ENCODE data around the gene FAM107A. TPM values are rescaled to one million over a fixed set of nuclear protein-coding genes. Genes with fewer than 3 reads are reported as not detected.

FAM107A gene
- total and polyA plus RNA-seq, 9 of the 15 experiments (the other 6 are each of a cell fraction or from before 2014, with no cell fraction given): 0.07 TPM; not detected in 8

- Histone ChIP-seq H3K27ac (ENCODE audit: extremely low read depth, low read depth, low read length) (no peak overlapping the region), H3K27me3 (ENCODE audit: control insufficient read depth in 2 of 2, insufficient read depth in 2 of 2, low read length in 2 of 2) (peaks cover 2 to 43% of the 10 kb centered on the region in 2 experiments; a peak in 3 of 5 replicates), H3K4me2 (ENCODE audit: insufficient read depth, low read length) (no peak overlapping the region), H3K9me1 (ENCODE audit: control insufficient read depth, insufficient read depth, low read length) (no peaks in the 10 kb centered on the region), H2AFZ (ENCODE audit: low read depth, low read length) (no peak overlapping the region), H4K20me1 (replicated peaks; ENCODE audit: control insufficient read depth, insufficient read depth, low read length) (no peaks in the 10 kb centered on the region), H3K9ac (ENCODE audit: insufficient read depth in 1 of 2, low read depth in 2 of 2, low read length in 2 of 2) (no peak overlapping the region), H3K4me1 (replicated peaks in 1 of 2; ENCODE audit: control insufficient read depth in 2 of 2, insufficient read depth in 2 of 2, low read length in 2 of 2) (no peaks in the 10 kb centered on the region), H3K4me3 (no peak overlapping the region), H3K9me3 (replicated peaks; ENCODE audit: control insufficient read depth, insufficient read depth, low read depth, low read length) (no peaks in the 10 kb centered on the region), H3K79me2 (ENCODE audit: control insufficient read depth, insufficient read depth, low read length) (no peaks in the 10 kb centered on the region), H3K36me3 (ENCODE audit: control insufficient read depth, insufficient read depth, low read length) (no peaks in the 10 kb centered on the region)
- ATAC-seq (no peak), DNase-seq (ENCODE audit: extremely low read depth in 1 of 4, low spot score in 3 of 4) (no peak), FAIRE-seq (no peak)
- ChIA-PET POLR2A (no interaction called here), CTCF (ENCODE audit: low intra/inter-chr PET ratio) (no interaction called here)
- TF ChIP-seq RBM22 (IDR thresholded peaks at IDR 0.05; ENCODE audit: low read depth, low read length, poor library complexity, severe bottlenecking) (no peak), STAT5B (CRISPR knock-in tag; IDR thresholded peaks at IDR 0.05) (no peak), HDAC1 (IDR thresholded peaks at IDR 0.05) (no peak), ZNF76 (CRISPR knock-in tag; IDR thresholded peaks at IDR 0.05; ENCODE audit: borderline replicate concordance) (no peak), ZNF175 (CRISPR knock-in tag; IDR thresholded peaks at IDR 0.05; ENCODE audit: low read depth) (no peak)
- WGBS (ENCODE audit: insufficient coverage, low coverage, missing lambda C conversion rate): 0% methylated on average over 6 of the region's 6 CpGs
- in situ Hi-C loops (cut with MboI): no loop called here
- BruUV-seq (replicated peaks): no TSS peak
- intact Hi-C loops (cut with micrococcal nuclease): no loop called here
Observed at GRCh38 chr3:58576716-58577115, 475 bp downstream of the FAM107A start.

- intact Hi-C loops (cut with micrococcal nuclease): no loop called here
- no peaks in the 10 kb centered on the region for H3K79me2 ChIP-seq (ENCODE audit: control insufficient read depth, insufficient read depth, low read length)
- H3K9me3 ChIP-seq (replicated peaks; ENCODE audit: control insufficient read depth, insufficient read depth, low read depth, low read length): no peaks in the 10 kb centered on the region
- ChIA-PET POLR2A (no interaction called here), CTCF (ENCODE audit: low intra/inter-chr PET ratio) (no interaction called here)
- H3K4me2 ChIP-seq (ENCODE audit: insufficient read depth, low read length): no peak overlapping the region
- TF ChIP-seq KAT2B (IDR thresholded peaks at IDR 0.05; ENCODE audit: low read depth, low read length): no peak
- in situ Hi-C loops (cut with MboI): no loop called here
- no peaks in the 10 kb centered on the region for H4K20me1 ChIP-seq (replicated peaks; ENCODE audit: control insufficient read depth, insufficient read depth, low read length)
- no peak overlapping the region for H3K27ac ChIP-seq (ENCODE audit: extremely low read depth, low read depth, low read length)
- WGBS (ENCODE audit: insufficient coverage, low coverage, missing lambda C conversion rate): 0% methylated on average over 6 of the region's 8 CpGs
- H3K4me1 ChIP-seq (replicated peaks in 1 of 2; ENCODE audit: control insufficient read depth in 2 of 2, insufficient read depth in 2 of 2, low read length in 2 of 2): no peaks in the 10 kb centered on the region
- no peaks in the 10 kb centered on the region for H3K36me3 ChIP-seq (ENCODE audit: control insufficient read depth, insufficient read depth, low read length)
- H3K9ac ChIP-seq (ENCODE audit: insufficient read depth in 1 of 2, low read depth in 2 of 2, low read length in 2 of 2): no peak overlapping the region
- peaks cover 2 to 43% of the 10 kb centered on the region in 2 experiments; a peak in 3 of 5 replicates for H3K27me3 ChIP-seq (ENCODE audit: control insufficient read depth in 2 of 2, insufficient read depth in 2 of 2, low read length in 2 of 2)
- no peak for DNase-seq (ENCODE audit: extremely low read depth in 1 of 4, low spot score in 3 of 4)
- no TSS peak for BruUV-seq (replicated peaks)
- H3K9me1 ChIP-seq (ENCODE audit: control insufficient read depth, insufficient read depth, low read length): no peaks in the 10 kb centered on the region
- ATAC-seq: no peak
- FAIRE-seq: no peak
- H3K4me3 ChIP-seq: no peak overlapping the region
- no peak overlapping the region for H2AFZ ChIP-seq (ENCODE audit: low read depth, low read length)
Observed at GRCh38 chr3:58575971-58576652, 1.1 kb downstream of the FAM107A start.
